ENCODE data around the gene RAB27B.

Gene RAB27B

GRCh38 chr18:54916507-54916906, 88.2 kb downstream of the RAB27B start:
- no peak for FAIRE-seq

GRCh38 chr18:54918060-54918459, 89.8 kb downstream of the RAB27B start:
- no peak for FAIRE-seq

- no peak for FAIRE-seq
Observed at GRCh38 chr18:54919412-54919811, 91.1 kb downstream of the RAB27B start.

DNA sequence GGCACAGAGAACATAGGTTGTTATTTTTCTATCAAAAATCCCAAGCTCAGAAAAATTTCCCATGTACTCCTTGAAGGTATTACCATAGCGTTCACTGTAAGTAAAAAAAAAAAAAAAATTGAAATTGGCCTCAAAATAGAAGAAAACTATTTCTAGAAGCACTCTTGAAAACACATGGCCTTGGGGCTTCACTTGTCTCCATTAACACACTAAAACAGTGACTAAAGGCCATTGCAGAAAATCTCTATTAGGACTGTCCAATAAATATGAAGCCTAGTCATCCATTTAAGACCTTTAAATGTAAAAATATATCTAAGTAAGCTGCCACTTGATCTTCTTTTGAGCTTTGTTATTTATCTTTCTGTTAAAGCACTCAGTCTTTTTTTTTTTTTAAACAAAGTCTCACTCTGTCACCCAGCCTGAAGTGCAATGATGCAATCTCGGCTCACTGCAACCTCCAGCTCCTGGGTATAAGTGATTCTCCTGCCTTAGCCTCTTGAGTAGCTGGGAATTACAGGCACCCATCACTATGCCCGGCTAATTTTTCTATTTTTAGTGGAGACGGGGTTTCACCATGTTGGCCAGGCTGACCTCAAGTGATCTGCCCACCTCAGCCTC, 95.2 kb downstream of the RAB27B start:
- FAIRE-seq = no peak

GRCh38 chr18:54924948-54925347, 96.7 kb downstream of the RAB27B start:
- FAIRE-seq = no peak

DNA sequence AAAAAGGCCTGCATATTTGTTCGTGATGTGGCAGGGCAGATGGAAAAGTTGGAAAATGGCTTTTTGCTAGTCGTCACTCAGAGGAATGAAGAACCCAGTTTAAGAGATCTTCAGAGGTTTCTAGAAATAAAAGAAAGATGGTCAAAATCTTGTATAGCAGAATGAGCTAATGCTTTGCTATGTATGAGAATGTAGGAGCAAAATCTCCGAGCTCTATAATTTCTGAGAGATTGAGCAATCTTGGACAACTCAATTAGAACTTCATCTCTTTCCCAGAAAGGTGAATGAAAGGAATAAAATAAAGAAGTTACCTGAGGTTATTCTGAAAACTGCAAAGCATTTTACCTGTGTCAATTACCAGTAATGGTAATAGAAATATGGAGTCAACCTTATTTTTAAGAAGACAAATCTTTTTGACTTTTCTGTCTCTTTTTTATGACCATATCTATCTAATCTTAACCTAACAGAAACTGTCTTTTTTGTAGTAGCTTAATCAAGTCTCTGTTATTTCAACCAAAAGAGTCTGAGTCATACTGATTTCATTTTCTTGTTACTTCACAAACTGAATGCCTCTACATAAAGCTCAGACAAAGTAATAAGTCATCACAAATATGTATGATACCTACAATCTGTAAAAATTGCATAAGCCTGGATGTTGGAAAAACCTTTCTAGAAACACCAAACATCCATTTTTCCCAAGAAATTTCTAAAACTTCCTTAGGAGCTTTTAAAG, 98.5 kb downstream of the RAB27B start:
- no peak for FAIRE-seq

GRCh38 chr18:54928236-54928635, 100.0 kb downstream of the RAB27B start:
- FAIRE-seq = no peak

- no peak for FAIRE-seq
Observed at GRCh38 chr18:54931152-54931551, 102.9 kb downstream of the RAB27B start.

- FAIRE-seq = no peak
Observed at GRCh38 chr18:54932472-54932871, 104.2 kb downstream of the RAB27B start.

GRCh38 chr18:54938506-54938905, 110.2 kb downstream of the RAB27B start:
- no peak for FAIRE-seq

DNA sequence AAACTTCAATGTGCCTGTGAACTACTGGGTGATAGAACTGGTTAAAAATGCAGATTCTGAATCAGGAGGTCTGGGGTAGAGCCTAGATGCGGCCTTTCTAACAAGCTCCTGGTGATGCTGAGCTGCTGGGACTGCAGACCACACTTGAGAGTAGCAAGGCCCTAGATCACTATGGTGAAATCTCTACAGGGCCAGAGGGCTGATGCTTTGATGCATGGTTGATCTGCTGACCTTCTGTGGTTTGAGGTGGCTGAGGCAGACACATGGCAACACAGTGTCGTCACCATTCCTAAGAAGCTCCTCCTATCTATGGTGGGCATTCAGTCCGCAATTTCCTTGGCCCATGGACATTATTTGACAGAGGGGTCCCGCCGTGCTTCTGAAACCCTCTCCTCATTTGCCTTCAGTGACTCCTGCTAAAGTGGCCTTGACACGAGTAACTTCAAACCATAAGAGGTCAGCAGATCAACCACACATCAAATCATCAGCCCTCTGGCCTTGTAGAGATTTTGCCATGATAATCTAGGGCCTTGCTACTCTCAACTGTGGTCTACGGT, 111.2 kb downstream of the RAB27B start:
- no peak for FAIRE-seq

GRCh38 chr18:54942144-54942543, 113.9 kb downstream of the RAB27B start:
- no peak for FAIRE-seq

DNA sequence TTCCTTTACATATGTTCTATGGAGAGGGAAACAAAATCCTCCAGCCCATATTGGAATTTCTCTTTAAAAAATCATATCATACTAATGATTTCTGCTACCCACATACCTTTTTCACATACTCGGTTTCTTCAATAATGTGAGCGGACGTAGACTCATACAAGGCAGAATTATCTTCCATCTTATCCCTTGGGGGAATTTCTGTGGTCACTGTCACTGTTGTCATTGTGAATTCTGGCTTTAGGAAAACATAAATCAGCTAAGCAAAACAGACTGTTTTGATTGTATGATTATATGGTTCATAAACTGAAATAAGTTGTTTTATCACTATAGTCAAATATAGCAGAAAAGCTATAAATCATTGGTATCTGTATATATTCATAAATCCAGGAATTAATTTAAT, 114.3 kb downstream of the RAB27B start:
- no peak for FAIRE-seq

All from A204.1 (cell line).